Naive thymus-derived CD8-positive, alpha-beta T cell (primary cell): ENCODE measurements around the gene EFCAB11. TPM values are rescaled to one million over a fixed set of nuclear protein-coding genes. Genes with fewer than 3 reads are reported as not detected.

Experiments used
- ATAC-seq, 2 donors: fragments of 150-1000 bp; cut with Tn5 transposase in 1 of 2; sonication (Bioruptor Pico), chemical (Tn5 transposase) in 1 of 2; 1 replicate in 1 of 2; 2 replicates in 1 of 2; pipeline ENCODE4 v1.10.0; 2021; ENCODE audit warnings: mild to moderate bottlenecking in 2 of 2, moderate library complexity in 2 of 2
- POLR2A ChIA-PET: fragments of 350-600 bp; sonication (Branson Sonifier 250); formaldehyde crosslinking; loops from one replicate; lab custom pipeline; 2021; ENCODE audit warnings: antibody characterized with exemption; lab: Charles Lee
- DNase-seq, 10 donors: peaks; one replicate each; pipeline versions ENCODE4 v3.0.0 to v3.0.0-alpha.2; 2020 to 2022
- H3K27ac Mint-ChIP-seq, 10 donors: one replicate each; pipeline ENCODE4 v1.8.0; 2020 to 2022; ENCODE audit warnings: mild to moderate bottlenecking in 10 of 10, mixed read lengths in 10 of 10, moderate library complexity in 4 of 10, inconsistent platforms in 1 of 10
- H3K27me3 Mint-ChIP-seq, 5 donors: one replicate each; pipeline ENCODE4 v1.8.0; 2021 to 2022; ENCODE audit warnings: mixed read lengths in 5 of 5
- H3K36me3 Mint-ChIP-seq, 3 donors: one replicate each; pipeline ENCODE4 v1.8.0; 2020 to 2022; ENCODE audit warnings: mixed read lengths in 3 of 3, mild to moderate bottlenecking in 2 of 3, inconsistent platforms in 1 of 3
- H3K4me1 Mint-ChIP-seq, 4 donors: one replicate each; pipeline ENCODE4 v1.8.0; 2021 to 2022; ENCODE audit warnings: mixed read lengths in 4 of 4
- H3K4me3 Mint-ChIP-seq, 10 donors: one replicate each; pipeline ENCODE4 v1.8.0; 2020 to 2022; ENCODE audit warnings: mild to moderate bottlenecking in 10 of 10, mixed read lengths in 10 of 10, moderate library complexity in 6 of 10, inconsistent platforms in 1 of 10
- H3K9me3 Mint-ChIP-seq, 9 donors: one replicate each; pipeline ENCODE4 v1.8.0; 2020 to 2022; ENCODE audit warnings: mixed read lengths in 9 of 9, mild to moderate bottlenecking in 3 of 9, inconsistent platforms in 1 of 9, moderate library complexity in 1 of 9
- polyA plus RNA-seq, 3 donors: library from polyadenylated mRNA; unstranded; fragments of 300-500 nt; fragmentation: Illumina TruSeq; gene quantifications; one replicate each; pipeline ENCODE4 v1.2.3, GENCODE V29; 2021
- total RNA-seq, 8 experiments: library from RNA in 2 of 8; stranded (reverse) in 2 of 8; gene quantifications; one replicate each; pipeline ENCODE4 v1.2.3 and lab custom pipeline; 2021 to 2026

Gene EFCAB11
- total and polyA plus RNA-seq, 5 experiments from 2014 or later = 1.2 to 6.8 (median 2.7) TPM

GRCh38 chr14:89793367-89793716 is 161.2 kb downstream of the EFCAB11 start:
- H3K9me3 Mint-ChIP-seq = no peaks in the 10 kb centered on the region
- POLR2A ChIA-PET = no interaction called here
- H3K27me3 Mint-ChIP-seq = peaks cover 0 to 2% (median 0%) of the 10 kb centered on the region in 5 donors
- peaks cover 0 to 2% (median under 1%) of the 10 kb centered on the region in 4 donors for H3K4me1 Mint-ChIP-seq
- no peak overlapping the region for H3K4me3 Mint-ChIP-seq
- DNase-seq (no peak), ATAC-seq (no peak)
- peaks cover 0 to 3% (median 0%) of the 10 kb centered on the region in 3 donors for H3K36me3 Mint-ChIP-seq
- no peak overlapping the region for H3K27ac Mint-ChIP-seq

- DNase-seq (no peak), ATAC-seq (no peak)
- Mint-ChIP-seq H3K4me1 (peaks cover 0 to 2% (median under 1%) of the 10 kb centered on the region in 4 donors), H3K36me3 (peaks cover 0 to 3% (median 0%) of the 10 kb centered on the region in 3 donors), H3K27ac (no peak overlapping the region), H3K4me3 (no peak overlapping the region), H3K9me3 (no peaks in the 10 kb centered on the region), H3K27me3 (peaks cover 0 to 2% (median 0%) of the 10 kb centered on the region in 5 donors)
- POLR2A ChIA-PET = no interaction called here
Measured at GRCh38 chr14:89792489-89793366, 161.8 kb downstream of the EFCAB11 start.

GRCh38 chr14:89787525-89787924 is 167.0 kb downstream of the EFCAB11 start:
- Mint-ChIP-seq H3K27ac (no peak overlapping the region), H3K4me1 (peaks cover 0 to 2% (median under 1%) of the 10 kb centered on the region in 4 donors), H3K27me3 (no peaks in the 10 kb centered on the region), H3K36me3 (no peaks in the 10 kb centered on the region), H3K9me3 (no peaks in the 10 kb centered on the region), H3K4me3 (no peak overlapping the region)
- DNase-seq (no peak), ATAC-seq (no peak)
- POLR2A ChIA-PET = interaction anchor here (0.6 kb wide), 1 partner anchor 14 kb away, joined by 3 read pairs; no protein-coding TSS in a partner anchor

GRCh38 chr14:89781046-89781445 is 173.5 kb downstream of the EFCAB11 start:
- Mint-ChIP-seq H3K27ac (no peak overlapping the region), H3K27me3 (peaks cover 0 to 2% (median 0%) of the 10 kb centered on the region in 5 donors), H3K4me1 (peaks cover 0 to 3% (median 0%) of the 10 kb centered on the region in 4 donors), H3K9me3 (no peaks in the 10 kb centered on the region), H3K4me3 (no peak overlapping the region), H3K36me3 (no peaks in the 10 kb centered on the region)
- POLR2A ChIA-PET = no interaction called here
- DNase-seq (no peak), ATAC-seq (no peak)

- no peak overlapping the region for H3K27ac Mint-ChIP-seq
- POLR2A ChIA-PET = no interaction called here
- H3K27me3 Mint-ChIP-seq = peaks cover 0 to 2% (median 0%) of the 10 kb centered on the region in 5 donors
Measured at GRCh38 chr14:89779707-89780106, 174.8 kb downstream of the EFCAB11 start.

GRCh38 chr14:89775946-89776345 is 178.6 kb downstream of the EFCAB11 start:
- POLR2A ChIA-PET = no interaction called here
- no peaks in the 10 kb centered on the region for H3K36me3 Mint-ChIP-seq
- peaks cover 14 to 30% (median 19%) of the 10 kb centered on the region in 4 donors for H3K4me1 Mint-ChIP-seq
- ATAC-seq = no peak
- H3K9me3 Mint-ChIP-seq = no peaks in the 10 kb centered on the region
- no peak for DNase-seq
- peak overlapping the region in 1 of 10 donors; percentile 7 for H3K27ac Mint-ChIP-seq
- peaks cover 0 to 1% (median 0%) of the 10 kb centered on the region in 5 donors for H3K27me3 Mint-ChIP-seq
- no peak overlapping the region for H3K4me3 Mint-ChIP-seq

More at GRCh38 chr14:89779707-89780106, 174.8 kb downstream of the EFCAB11 start:
- no peak for DNase-seq
- Mint-ChIP-seq H3K4me3 (no peak overlapping the region), H3K9me3 (no peaks in the 10 kb centered on the region), H3K36me3 (no peaks in the 10 kb centered on the region), H3K4me1 (peaks cover 0 to 4% (median 3%) of the 10 kb centered on the region in 4 donors)
- no peak for ATAC-seq

GRCh38 chr14:89775151-89775550 is 179.4 kb downstream of the EFCAB11 start:
- Mint-ChIP-seq H3K36me3 (no peaks in the 10 kb centered on the region), H3K27ac (peak overlapping the region in 2 of 10 donors; percentile 35 to 69), H3K27me3 (peaks cover 0 to 1% (median 0%) of the 10 kb centered on the region in 5 donors), H3K9me3 (no peaks in the 10 kb centered on the region), H3K4me1 (peaks cover 14 to 30% (median 21%) of the 10 kb centered on the region in 4 donors), H3K4me3 (no peak overlapping the region)
- DNase-seq (no peak), ATAC-seq (no peak)
- POLR2A ChIA-PET = no interaction called here

- H3K36me3 Mint-ChIP-seq = no peaks in the 10 kb centered on the region
- peak; percentile 85 to 93 for ATAC-seq
- peak overlapping the region in 9 of 10 donors; percentile 16 to 96 (median 87) for H3K27ac Mint-ChIP-seq
- DNase-seq = peak; percentile 25 to 76 (median 66)
- no peaks in the 10 kb centered on the region for H3K9me3 Mint-ChIP-seq
- POLR2A ChIA-PET = interaction anchor here (1.2 kb wide), 1 partner anchor 53 kb away, joined by 3 read pairs; no protein-coding TSS in a partner anchor
- H3K27me3 Mint-ChIP-seq = peaks cover 0 to 1% (median 0%) of the 10 kb centered on the region in 5 donors
- peak overlapping the region; percentile 50 to 86 (median 76) for H3K4me3 Mint-ChIP-seq
- peaks cover 14 to 30% (median 21%) of the 10 kb centered on the region in 4 donors for H3K4me1 Mint-ChIP-seq
Measured at GRCh38 chr14:89773644-89774316, 180.8 kb downstream of the EFCAB11 start.

- Mint-ChIP-seq H3K27ac (peak overlapping the region in 5 of 10 donors; percentile 87 to 96 (median 88)), H3K4me1 (peaks cover 11 to 30% (median 21%) of the 10 kb centered on the region in 4 donors), H3K36me3 (no peaks in the 10 kb centered on the region), H3K27me3 (peaks cover 0 to 1% (median 0%) of the 10 kb centered on the region in 5 donors), H3K9me3 (no peaks in the 10 kb centered on the region), H3K4me3 (peak overlapping the region in 8 of 10 donors; percentile 50 to 86 (median 76))
- DNase-seq = no peak
- POLR2A ChIA-PET = no interaction called here
- ATAC-seq = no peak
Measured at GRCh38 chr14:89773151-89773550, 181.4 kb downstream of the EFCAB11 start.

GRCh38 chr14:89771251-89771650 is 183.3 kb downstream of the EFCAB11 start:
- H3K36me3 Mint-ChIP-seq = no peaks in the 10 kb centered on the region
- ATAC-seq (no peak), DNase-seq (no peak)
- peaks cover 0 to 1% (median 0%) of the 10 kb centered on the region in 9 donors for H3K9me3 Mint-ChIP-seq
- POLR2A ChIA-PET = no interaction called here
- H3K4me3 Mint-ChIP-seq = no peak overlapping the region
- H3K27ac Mint-ChIP-seq = no peak overlapping the region
- no peaks in the 10 kb centered on the region for H3K27me3 Mint-ChIP-seq
- peaks cover 24 to 47% (median 37%) of the 10 kb centered on the region in 4 donors for H3K4me1 Mint-ChIP-seq

- H3K4me3 Mint-ChIP-seq = peak overlapping the region; percentile 43 to 82 (median 76)
- H3K4me1 Mint-ChIP-seq = peaks cover 24 to 52% (median 41%) of the 10 kb centered on the region in 4 donors
- POLR2A ChIA-PET = interaction anchor here (0.6 to 4.4 kb wide), 4 partner anchors 46 to 354 kb away, joined by 3 to 31 read pairs (median 4); no protein-coding TSS in a partner anchor
- peak overlapping the region; percentile 61 to 96 (median 86) for H3K27ac Mint-ChIP-seq
- H3K9me3 Mint-ChIP-seq = peaks cover 0 to 1% (median 0%) of the 10 kb centered on the region in 9 donors
- peak; percentile 97 to 98 for ATAC-seq
- DNase-seq = peak; percentile 14 to 84 (median 71)
- no peaks in the 10 kb centered on the region for H3K27me3 Mint-ChIP-seq
- no peaks in the 10 kb centered on the region for H3K36me3 Mint-ChIP-seq
Measured at GRCh38 chr14:89767861-89768268, 186.7 kb downstream of the EFCAB11 start.

GRCh38 chr14:89767131-89767530 is 187.4 kb downstream of the EFCAB11 start:
- peak in 1 of 10 donors; percentile 4 for DNase-seq
- peaks cover 22 to 52% (median 43%) of the 10 kb centered on the region in 4 donors for H3K4me1 Mint-ChIP-seq
- ATAC-seq = peak in 1 of 2 donors; percentile 12
- H3K36me3 Mint-ChIP-seq = no peaks in the 10 kb centered on the region
- no peaks in the 10 kb centered on the region for H3K27me3 Mint-ChIP-seq
- H3K27ac Mint-ChIP-seq = peak overlapping the region; percentile 61 to 96 (median 86)
- H3K9me3 Mint-ChIP-seq = peaks cover 0 to 1% (median 0%) of the 10 kb centered on the region in 9 donors
- POLR2A ChIA-PET = interaction anchor here (0.6 to 4.4 kb wide), 5 partner anchors 41 to 353 kb away, joined by 3 to 31 read pairs (median 5); no protein-coding TSS in a partner anchor
- peak overlapping the region in 9 of 10 donors; percentile 43 to 82 (median 76) for H3K4me3 Mint-ChIP-seq
